Amniotic epithelial cell (primary cell): ENCODE results near the gene SLC25A41.

ENCODE experiments used
- DNase-seq: peaks from one replicate; pipeline ENCODE4 v3.0.0-alpha.2; 2010; ENCODE audit warnings: low read depth

The SLC25A41 gene

DNA sequence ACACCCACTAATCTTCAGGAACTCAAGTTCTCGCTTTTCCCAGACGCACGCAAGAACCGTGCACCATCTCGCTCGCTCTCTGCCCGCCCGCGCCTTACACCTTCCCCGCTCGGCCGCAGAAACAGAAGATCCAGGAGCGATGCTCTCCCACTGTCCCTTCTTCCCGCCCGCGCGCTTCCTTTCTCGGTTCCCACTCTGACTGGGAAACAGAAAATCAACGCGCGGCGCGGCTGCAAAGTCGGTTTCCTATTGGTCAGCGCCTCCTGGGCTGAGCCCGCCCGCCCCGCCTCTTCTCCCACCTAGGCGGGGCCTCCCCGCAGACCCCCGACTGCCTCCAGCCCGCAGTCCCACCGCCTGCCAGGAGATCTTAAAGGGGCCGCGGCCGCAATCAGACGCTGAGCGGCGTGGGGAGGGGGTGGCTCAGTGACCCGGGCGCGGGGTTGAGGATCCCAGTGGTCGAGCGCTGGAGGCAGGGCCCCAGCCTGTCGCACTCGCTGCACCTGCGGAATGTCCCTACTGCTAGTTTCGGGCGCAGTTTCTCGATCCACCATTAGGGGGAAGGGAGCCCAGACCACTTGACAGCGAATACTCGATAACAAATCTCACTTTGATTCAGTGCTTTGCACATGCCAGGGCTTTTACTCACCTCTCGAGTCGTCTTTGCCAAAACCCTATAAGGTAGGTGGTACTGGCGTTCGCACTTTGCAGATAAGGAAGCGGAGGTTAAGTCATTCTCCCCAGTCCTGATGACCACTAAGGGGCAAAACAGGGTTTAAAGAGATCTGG lies 26.7 kb upstream of the SLC25A41 start:
- DNase-seq = peak; percentile 98

DNA sequence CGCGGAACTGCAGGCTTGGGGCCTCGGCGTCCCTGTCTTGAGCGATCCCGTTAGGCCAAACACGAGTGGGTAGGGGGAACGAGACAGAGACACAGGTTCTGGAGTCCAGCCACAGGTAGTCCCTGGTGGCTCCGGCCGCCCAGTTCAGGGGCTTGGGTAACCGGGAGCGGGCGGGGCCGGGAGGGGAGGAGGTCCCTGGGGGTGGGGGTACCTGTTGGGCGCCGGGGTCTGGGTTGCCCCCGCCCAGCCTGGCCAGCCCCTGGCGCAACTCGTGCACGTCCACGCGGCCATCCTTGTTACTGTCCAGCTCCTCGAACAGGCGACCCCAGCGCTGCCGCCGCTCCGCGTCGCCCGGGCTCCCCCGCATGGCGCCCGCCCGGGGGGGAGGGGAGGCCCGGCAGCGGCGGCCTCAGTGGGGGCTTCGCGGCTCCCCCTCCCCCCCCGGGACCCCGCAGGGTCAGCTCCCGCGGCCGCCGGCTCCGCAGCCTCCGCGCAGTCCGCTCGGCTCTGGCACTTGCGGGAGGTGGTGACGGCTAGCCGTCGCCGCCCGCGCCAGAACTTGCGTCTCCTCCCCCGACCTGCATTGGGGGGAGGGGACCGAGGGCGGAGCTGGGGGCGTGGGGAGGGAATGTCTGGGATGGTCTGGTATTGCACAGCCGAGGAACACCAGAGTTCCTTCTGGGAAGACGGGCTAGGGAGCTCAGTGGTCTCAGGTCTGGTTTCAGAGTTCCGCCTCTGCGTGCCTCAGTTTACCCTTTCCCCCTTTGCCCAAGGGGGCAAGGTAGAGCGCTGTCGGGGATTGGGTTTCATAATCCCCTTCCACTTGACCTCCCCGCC lies 25.9 kb upstream of the SLC25A41 start, which contains the start of gene SLC25A23:
TSS of gene SLC25A23 (minus strand) at position 531 of the 837 bp plus-strand sequence. CDS start at position 367, 164 bp downstream.
- peak; percentile 73 for DNase-seq

DNA sequence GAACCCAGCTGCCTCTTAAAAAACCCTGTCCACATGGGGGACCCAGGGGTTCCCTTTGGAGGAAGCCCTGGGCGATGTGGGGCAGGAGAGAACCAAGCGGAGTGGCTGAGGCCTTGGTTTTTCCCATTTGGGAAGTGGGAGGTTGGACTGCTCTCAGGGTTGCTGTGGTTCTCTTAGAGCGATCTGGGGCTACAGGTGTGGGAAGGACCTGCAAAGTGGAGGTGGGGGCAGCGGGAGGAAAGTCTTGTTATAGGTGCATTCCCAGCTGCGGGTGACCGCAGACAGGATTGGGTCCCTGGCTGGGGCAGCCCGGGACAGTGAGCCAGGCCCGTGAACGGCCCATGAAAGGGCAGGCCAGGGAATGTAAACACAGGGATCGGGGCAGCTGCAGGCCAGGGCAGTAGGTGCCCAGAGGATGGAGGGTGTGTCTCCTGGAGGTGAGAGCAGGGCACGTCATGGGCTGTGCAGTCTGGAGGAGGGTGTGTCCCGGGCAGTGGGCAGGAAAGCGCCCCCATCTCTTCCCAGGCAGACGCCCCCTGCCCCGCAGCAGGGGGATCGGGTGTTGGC lies 25.2 kb upstream of the SLC25A41 start:
- no peak for DNase-seq

DNA sequence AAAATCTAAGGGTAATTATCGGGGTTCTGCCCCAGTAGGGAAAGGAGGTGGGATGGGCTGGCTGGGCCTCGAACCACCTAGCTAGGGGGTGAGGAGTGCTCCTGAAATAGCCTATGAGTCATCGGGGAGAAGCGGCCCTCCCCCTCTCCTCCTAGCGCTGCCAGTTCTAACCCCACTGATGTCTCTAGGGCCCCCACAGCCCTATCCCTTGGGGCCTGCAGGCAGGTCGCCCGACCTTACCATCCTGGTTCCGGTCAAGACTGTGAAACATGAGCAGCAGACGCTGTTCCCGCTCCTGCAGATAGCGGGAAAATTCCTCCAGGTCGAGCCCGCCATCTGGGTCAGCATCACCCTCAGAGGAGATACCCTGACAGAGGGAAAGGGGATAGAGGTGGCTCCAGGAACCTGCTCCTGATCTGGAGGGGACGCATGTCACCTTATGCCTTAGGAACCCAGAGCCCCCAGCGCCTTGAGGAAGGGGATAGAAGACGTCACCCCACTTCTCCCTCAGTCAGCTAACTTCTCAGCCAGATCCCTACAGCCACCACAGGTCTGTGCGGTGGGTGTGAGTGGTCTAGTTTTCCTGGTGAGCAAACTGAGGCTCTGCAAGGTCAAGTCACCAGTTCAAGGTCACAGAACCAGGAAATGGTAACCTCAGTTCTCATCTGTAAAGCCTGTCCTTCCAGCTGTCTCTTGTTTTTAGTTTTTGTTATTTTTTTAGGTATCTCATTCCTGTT lies 24.6 kb upstream of the SLC25A41 start:
- no peak for DNase-seq

DNA sequence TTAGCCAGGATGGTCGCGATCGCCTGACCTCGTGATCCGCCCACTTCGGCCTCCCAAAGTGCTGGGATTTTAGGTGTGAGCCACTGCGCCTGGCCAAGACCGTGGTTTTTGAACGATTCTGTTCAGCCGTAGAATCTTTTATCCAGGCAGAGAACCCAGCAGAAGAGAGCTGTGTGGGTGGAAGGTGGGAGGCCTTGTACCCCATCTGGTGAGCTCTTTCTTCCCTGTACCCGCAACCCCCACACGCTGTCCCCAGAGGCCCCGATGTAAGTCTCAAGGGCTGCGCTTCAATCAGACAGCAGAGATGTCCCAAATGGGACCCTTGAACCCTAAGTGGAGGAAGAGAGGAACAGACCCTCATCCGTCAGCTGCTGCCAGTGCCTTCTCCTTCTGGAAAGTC lies 22.4 kb upstream of the SLC25A41 start:
- DNase-seq = no peak

DNA sequence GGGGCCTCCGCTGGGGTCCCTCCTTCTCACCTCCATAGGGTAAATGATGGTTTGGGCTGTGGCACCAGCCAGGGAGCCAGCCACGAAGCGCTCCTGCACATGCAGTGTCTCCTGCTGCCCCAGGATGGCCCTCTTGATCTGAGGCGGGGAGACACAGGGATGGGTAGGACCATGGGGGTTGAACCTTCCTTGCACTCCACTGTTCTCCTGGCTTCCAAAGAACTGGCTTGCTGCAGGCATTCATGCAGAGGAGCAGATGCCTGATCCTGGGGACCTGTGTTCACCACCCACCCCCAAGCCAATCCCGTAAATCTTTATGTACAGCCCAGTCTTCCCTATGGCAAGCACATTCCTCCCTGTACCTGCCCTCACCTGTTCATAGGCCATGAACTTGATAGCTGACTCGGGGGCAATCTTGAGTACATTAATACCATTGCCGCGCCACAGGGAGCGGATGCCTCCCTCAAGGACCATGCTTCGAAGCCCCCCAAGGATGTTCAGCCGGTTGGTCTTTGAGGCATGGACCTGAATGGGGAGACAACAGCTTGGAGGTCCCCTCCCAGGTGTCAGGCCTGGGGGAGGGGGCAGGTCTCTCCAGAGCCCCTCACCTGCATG lies 20.5 kb upstream of the SLC25A41 start:
- DNase-seq = no peak

DNA sequence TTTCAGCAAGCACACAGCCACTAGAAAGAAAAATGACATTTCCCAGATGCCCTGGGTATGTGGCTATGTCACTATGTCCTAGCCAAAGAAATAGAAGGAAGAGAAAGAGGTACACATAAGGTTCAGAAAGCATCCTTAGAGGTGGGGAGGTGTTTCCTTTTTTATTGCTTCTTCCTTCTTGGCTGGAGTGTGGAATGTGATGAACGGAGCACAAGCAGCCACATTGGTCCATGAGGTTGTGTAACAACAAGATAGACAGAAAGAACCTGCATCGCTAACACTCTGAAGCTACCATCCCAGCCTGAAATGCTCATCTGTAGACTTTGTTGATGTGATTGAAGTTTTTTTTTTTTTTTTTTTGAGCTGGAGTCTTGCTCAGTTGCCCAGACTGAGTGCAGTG lies 19.3 kb upstream of the SLC25A41 start:
- DNase-seq = no peak

DNA sequence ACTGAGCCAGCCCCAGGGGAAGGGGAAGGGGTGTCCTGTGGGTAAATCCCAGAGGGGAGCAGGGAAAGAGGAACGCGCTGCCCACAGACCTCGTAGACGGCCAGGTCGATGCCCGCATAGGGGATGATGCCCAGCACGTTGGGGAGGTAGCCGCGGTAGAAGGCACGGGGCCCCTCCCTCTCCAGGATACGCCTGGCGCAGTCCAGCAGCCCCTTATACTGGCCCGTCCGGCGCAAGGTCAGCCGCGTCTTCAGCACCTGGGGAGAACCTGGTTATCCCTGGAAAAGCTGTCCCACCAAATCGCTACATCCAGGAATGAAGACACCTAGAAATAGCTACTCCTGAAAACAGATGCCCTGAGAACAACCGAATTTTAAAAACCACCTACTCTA lies 18.7 kb upstream of the SLC25A41 start:
- no peak for DNase-seq

DNA sequence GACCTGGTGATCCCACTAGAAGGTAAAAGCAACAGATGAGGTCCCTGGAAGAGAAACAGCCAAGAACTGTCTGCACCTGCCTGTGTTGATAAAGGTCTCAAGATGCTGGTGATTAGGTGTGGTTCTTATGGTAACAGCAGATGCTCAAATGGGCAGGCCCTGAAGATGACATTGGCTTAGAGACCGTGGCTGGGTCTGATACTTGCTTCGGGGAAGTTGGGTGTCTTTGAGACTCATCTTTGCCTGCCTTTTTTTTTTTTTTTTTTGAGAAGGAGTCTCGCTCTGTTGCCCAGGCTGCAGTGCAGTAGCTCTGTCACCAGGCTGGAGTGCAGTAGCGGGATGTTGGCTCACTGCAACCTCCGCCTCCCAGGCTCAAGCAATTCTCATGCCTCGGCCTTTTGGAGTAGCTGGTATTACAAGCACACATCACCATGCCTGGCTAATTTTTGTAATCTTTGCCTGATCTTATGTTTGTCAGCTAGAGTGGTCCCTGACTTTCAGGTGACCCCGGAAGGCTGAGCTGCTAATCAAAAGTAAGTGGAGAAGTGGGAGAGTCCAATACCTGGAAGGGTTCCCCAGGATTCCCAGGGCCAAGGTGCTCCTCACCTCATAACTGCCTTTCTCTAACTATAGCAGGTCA lies 18.1 kb upstream of the SLC25A41 start:
- no peak for DNase-seq

DNA sequence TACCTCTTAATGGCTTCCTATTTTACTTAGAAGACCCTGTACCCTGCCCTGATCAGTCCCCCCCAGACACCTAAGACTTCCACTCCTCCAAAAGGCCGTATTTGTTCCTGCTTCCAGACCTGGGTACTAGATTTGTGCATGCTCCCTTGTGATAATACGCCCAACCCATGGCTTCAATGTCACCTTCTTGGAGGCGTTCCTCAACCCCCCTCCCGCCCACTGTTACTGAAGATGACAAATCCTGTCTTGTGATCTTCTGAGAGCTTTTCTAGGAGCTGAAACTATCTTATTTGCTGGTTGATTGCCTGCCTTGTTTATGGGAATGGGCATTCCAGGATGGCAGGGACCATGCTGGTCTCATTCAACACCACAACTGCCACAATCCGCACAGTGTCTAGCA lies 16.6 kb upstream of the SLC25A41 start:
- DNase-seq = no peak

DNA sequence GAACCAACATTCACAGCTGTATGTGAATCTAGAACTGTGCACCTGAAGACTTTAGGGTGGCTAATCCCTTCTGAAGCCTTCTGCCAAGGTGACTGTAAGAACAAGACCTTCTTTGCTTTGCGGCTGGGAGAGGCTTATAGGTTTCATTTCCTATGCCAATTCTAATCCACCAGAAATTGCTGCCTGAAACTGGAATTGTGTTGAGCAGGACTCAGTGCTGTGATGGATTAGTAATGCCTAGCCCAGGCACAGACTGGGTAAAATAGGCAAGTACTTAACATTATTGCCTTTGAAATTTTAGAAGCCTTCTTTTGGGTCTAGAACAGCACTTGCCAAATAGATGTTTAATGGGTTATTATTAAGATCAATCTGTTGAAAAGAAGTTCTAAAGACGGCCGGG lies 14.5 kb upstream of the SLC25A41 start:
- no peak for DNase-seq

DNA sequence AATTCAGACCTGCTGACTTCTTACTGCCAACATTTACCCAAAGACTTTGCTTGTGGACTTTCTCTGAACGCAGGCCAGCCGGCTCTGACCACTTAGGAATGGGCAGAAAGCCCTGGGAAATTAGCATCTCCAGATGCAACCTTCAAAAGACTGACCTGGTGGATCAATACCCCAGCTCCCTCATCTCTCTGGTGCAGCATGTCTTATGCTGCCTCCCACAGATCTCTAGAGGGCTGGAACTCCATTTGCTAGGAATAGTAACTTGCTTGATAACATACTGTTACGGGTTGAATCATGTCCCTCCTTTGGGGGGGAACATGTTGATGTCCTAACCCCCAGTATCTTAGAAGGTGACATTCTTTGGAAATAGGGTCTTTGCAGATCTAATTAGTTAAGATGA lies 12.9 kb upstream of the SLC25A41 start:
- no peak for DNase-seq

DNA sequence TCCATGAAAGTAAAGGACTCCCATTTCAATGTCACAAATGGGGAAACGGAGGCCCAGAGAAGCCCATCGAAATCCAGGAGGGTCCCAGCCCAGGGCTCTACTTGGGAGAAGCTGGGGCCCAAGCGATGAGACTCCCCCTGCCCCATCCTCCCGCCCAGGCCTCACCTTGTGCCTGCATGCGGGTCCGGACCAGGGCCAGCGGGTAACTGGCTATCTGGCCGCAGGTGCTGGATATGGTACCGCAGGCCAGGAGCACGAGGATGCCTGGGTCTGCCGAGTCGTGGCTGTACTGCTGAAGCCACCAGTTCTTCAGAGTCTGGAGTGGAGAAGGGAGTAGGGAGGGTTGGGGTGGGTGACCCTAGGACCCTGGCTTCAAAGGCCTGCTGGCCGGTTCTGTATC lies 10.4 kb upstream of the SLC25A41 start:
- DNase-seq = no peak

DNA sequence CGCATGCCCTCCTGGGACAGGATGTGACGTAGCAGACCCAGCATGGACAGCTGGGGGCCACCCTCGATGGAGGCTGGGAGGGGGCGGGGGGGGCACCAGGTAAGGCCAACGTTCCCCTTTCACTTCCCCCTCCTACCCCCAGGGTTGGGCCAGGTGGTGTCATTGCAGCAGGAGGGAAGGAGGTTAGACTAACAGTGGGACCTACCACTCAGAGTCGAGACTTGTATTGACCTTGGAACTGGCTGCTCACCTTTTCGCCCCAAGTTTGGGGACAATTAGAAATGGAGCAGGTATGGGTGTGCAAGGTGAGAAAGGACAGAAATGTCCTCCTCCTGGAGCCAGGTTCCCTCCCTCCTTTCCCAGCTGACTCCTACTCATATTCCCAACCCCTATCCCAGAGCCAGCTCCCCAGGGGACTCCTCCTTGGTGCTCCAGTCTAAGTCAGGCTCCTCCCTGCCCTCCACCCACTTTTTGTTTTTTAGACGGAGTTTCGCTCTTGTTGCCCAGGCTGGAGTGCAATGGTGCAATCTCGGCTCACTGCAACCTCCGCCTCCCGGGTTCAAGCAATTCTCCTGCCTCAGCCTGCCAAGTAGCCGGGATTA lies 8.6 kb upstream of the SLC25A41 start:
- no peak for DNase-seq

DNA sequence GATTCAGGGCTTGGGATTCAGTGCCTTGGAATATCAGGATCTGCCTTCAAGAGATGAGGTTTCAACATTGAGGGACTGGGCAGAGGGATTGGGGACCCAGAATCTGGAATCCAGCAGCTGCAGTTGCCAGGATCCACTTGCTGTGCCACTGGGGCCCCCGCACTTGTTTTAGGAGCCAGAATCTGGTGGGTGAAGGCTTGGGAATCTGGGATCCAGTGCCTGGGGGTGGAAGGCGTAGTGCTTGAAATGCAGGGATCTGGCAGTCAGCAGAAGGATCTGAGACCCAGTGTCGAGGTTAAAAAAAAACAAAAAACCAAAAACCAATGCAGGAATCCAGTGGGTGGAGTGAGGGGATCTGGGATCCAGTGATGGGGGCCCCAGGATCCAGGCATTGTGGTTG lies 7.3 kb upstream of the SLC25A41 start:
- no peak for DNase-seq

DNA sequence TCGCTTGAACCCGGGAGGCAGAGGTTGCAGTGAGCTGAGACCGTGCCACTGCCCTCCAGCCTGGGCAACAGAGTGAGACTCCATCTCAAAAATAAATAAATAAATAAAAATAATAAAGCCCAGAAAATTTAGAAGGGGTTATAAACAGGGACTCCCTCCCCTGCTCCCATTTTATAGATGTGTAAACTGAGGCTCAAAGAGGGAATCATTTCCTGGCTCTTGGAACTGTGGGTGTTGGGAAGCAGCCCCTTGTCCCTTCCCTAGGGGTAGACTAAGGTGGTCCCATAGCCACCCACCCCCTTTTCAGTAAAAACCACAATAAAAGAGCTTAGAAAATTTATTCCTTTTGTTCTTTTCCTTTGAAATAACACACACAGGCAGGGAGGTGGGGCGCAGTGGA lies 6.2 kb upstream of the SLC25A41 start:
- no peak for DNase-seq

DNA sequence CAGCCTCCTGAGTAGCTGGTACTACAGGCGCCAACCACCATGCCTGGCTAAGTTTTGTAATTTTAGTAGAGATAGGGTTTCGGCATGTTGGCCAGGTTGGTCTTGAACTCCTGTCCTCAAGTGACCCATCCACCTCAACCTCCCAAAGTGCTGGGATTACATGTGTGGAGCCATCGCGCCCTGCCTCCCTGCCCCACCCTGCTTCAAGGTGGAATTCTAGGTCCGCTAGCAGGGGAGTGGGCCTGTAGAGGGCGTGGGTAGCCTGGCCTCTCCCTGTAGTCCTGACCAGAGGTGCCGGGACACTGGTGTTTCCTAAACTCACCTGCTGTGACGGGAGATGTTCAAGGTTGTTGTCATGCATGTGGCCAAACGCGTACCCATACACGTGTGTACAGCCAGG lies 398 bp downstream of the SLC25A41 start:
- no peak for DNase-seq

DNA sequence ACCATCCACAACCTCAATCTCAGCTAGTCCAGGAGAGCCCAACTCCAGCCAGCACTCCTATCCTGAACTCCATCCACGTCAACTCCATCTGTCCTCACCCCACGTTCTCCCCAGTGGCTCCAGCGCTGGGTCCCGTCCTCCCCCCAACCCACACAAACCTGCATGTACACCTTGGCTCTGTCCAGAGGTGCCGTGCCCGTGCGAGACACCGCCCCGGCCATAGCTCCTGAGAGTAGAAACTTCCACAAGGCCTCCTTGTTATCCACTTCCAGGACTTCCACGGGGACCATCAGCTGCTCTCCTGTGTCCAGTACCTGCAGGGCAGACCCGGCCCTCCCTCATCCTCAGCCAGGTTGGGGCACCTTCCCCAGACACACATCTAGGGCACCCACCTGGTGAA lies 1.7 kb downstream of the SLC25A41 start:
- no peak for DNase-seq

DNA sequence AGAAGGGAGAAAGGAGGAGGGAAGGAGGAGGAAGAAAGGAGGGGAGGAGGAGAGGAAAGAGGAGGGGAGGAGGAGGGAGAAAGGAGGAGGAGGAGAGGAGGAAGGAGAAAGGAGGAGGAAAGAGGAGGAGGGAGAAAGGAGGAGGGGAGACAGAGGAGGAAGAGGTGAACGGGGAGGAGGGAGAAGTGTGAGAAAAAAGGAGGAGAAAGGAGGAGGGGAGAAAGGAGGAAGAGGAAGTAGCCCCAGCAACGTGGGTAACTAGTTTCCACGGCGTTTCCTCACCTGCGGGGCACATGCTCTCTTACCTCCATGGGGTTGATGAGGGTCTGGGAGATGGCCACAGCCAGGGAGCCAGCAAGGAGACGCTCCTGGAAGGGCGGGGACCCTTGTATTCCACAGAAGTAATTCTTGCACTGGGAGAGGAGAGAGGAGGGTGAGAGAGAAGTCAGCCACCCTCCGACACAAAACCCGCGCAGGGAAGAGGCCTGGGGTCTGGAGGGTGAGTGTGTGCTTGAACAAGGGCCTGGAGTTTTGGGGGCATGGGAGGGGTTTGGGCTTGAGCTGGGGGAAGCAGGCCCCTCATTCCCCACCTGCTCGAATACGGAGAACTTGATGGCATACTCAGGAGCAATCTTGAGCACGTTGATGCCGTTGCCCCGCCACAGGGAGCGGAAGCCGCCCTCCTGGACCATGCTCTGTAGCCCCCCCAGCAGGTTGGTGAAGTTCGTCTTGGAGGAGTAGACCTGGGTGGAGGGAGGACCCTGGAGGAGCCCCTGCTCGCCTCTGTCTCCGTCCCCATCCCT lies 3.9 kb downstream of the SLC25A41 start:
- DNase-seq = no peak
